NK-92 treated with Interleukin-12 subunit alpha and Interleukin-12 subunit beta, amount 100 ng/mL, for 24 hours (cell line): Measurements from ENCODE around the gene PTPRG.

ENCODE experiments used
- DNase-seq: peaks from one replicate; lab custom pipeline; 2025; lab: John Stamatoyannopoulos, UW

PTPRG gene

DNA sequence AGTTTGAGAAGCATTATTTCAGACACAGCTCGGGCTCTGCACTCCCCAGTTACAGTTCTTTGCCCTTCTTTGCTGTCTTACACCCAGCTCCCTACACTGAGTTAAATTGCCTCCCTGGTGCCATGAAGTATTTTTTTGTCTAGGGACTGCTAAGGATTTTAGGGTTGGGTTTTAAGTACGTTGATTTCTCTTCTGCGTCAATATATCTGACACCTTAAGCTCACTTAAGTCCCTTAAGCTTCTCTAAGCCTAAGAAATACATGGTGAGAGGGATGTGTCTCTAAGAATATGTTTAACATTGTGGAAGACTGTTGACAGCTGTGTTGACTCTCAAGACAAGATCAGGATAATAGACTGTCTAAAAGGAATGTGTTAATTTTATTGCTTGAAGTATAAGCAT lies 400.5 kb downstream of the PTPRG start:
- no peak for DNase-seq

DNA sequence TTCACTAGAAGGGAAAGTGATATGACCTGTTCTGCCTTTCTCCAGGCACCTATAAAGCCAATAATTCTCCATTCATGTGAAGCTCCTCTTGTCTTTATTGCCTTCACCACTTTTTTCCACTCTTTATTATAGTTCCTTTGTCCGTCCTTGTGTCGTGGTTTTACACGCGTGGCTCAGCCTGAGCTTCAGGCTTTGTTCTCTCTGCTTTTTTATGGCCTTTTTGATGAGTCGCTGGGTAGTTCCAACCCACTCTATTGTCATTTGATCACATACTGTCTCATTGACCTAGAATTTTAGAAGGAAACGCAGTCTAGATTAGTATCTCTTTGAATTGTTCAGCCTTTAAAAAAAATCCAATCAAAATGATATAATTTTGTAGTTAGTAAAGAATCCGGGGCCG lies 403.2 kb downstream of the PTPRG start:
- DNase-seq, result no peak

DNA sequence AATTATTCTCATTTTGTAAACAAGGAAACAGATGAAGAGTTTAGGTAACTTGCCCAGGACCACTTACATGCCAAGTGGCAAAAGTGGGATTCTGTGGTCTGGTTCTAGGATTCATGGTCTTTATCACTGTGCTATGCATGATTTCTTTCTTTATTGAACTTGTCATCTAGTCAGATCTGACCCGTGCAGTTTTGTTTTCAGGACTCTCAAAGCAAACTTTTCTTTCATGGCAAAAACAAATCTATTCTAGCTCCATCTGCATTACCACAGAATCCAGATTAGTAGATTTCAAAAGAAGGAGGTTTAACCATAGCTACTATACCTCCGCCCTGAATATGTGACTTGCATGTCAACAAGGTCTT lies 404.4 kb downstream of the PTPRG start:
- DNase-seq, result no peak

DNA sequence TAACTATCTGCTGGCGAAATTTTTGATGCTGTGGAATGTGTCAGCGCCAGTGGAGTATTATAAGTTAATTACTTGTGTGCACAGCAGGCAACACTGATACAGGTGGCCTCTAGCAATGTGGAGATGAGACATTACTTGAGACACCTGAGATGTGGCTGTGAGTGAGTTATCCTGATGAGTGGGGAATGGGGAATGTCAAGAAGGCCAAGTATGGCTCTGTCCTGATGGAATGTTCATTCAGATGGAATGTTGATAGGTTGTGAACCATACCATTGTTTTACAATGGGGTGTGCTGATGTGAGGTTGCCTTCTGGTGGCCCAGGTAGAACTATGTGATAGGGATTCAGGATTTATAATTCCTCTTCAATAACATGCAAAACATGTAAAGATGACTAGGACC lies 404.8 kb downstream of the PTPRG start:
- DNase-seq, result no peak

DNA sequence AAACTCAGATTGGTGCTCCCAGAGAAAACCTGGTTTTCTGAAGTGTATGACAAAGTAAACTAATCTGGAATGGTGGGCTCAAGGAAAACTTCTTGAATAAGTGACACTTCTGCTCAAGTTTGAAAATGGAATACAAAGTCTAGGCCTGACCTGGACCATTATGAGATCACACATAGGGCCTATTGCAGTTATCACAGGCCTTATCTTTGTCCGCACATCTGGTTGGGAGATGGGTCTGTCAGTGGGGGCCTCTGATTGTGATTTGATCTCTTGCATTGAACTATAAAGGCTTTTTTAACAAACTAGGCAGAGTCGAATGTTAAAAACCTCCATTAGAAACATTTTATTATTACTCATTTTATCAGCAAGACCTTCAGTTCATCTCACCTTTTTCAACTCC lies 405.6 kb downstream of the PTPRG start:
- DNase-seq, result no peak

DNA sequence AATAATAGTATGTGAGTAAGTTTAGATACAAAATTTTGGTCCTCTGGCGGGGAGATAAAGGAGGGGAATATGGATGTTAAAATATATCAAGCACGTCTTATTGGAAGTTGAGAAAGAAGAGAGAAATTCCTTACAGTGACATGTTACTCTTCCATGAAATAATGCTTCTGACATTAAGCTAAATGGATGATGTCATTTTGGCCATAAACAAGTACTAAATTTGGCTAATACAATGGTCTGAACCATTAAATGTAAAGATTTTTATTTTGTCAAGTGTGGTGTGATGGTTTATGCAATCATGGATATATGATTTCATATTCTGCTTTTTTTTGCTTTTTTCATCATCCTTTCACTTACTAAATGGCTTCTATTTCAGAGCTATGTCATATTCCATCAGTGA lies 406.6 kb downstream of the PTPRG start:
- DNase-seq, result no peak

DNA sequence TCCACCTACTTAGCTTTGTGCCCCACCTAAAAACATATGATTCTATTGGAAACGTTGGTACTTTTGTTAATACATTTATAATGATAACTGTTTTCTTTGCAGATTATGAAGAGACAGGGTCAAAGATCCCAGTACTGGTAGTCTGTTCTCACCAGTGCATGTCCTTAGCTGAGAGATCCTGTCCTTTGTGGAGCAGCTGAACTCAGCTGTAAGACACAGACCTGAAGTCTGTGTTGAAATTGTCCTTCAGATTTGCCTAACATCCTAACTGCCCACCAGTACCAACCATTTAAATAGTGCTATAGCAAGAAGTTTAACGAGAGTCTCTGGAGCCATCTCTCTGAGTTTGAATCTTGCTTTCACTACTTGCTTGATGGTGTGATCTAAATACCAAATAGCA lies 413.3 kb downstream of the PTPRG start:
- DNase-seq, result no peak

DNA sequence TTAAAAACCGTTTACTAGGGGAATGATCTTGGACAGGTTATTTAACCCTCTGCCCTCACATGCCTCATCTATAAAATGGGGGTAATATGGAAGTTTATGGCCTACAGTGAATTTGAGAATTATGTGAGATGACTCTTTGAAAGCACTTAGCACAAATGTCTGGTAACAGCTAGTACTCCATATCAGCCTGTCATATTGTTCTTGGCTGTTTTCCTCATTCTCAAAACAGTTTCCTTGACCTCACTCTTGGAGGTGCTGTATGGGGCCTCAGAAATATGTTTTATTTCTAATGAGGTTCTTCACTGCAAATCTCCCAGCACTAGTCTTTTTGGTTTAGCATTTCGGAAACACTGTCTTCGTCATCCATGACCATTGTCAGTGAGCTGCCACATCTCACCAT lies 413.8 kb downstream of the PTPRG start:
- no peak for DNase-seq

DNA sequence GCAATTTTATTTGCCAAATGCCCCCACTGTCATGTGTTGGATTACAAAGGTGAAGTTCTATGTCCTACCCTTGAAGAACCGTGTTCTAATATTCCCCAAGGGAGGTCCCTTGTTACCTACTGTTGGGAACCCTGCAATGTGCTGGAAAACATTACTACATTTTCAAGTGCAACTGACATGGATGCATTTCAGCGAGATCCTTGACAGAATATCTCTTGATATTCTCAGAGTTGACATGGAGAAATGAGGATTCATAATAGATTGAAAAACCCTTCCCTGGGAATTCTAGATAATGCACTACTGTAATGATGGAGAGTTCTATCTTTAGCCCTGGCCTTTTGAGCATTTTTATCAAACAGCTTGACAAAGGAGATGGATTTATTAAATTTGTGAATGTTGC lies 414.6 kb downstream of the PTPRG start:
- DNase-seq, result no peak

DNA sequence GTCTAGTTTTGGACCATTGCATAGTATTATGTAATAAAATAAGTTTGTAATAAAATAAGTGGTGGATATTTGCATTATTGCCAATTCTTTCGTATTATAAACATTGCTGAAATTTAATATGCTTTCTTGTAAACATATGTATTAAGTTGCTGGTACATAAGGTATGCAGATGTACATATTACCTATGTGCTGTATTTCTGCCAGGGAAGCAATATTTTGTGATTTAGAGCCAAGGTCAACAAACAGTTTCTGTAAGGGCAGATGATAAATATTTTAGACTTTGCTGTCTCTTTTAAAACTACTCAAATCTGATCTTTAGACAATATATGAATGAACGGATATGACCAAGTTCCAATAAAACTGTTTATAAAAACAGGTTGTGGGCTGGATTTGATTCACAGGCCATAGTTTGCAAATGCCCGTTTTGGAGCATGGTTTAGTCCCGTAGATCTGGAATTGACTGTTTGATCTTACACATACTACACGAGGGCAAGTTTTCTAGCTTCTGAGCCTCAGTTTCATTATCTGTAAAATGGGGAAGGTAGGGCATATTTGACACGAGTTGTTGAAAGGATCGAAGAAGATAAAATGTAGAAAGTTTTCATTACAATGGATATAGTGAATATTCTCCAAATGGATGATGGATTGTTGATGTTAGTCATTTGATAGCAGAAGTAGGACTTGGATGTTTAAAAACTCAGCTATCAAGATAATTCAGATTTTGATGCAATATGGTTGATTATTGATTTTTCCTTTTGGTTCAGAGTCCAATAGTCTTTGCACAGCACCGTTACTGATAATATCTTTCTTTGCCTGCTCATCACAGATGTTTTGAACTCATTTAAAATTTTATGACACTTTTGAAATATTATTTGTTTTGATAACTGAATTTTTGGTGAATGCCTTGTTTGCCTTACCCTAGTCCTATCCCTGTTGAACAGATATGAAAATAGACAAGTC lies 417.4 kb downstream of the PTPRG start:
- no peak for DNase-seq

DNA sequence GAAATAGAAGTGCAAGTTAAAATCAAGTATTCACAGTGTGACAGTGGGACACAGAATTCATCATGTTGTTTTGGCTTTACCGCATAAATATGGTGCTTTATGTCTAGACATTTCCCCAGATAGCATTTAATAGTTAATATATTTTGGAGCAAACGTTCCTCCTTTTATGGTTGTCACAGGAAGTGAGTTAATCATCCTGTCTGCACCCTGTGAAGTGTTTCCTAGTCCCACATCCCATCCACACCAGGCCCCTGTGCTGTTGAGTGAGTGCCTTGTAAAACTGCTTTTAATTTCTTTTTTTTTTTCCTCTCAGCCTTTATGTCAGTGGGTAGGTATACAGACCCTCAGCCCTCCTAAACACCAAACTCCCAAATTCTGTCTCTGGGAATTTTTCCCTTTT lies 418.3 kb downstream of the PTPRG start:
- no peak for DNase-seq

DNA sequence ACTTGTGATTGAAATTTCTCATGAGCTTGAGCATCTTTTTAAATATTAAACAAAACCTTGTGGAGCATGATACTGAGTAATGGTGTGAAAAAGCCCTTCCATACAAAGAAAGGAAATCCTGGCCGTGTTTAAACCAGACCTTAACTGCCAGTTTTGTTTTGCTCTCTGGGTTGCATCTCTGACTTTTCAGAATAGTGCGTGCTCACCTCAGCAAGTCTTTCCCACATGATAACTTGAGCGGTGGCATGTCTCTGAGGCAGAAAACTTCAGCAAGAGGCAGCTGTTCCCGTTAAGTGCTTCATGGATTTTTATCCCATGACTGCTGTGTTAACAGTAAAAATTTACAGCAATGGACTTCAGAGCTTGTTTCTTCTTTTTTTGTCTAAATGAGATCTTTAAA lies 418.7 kb downstream of the PTPRG start:
- no peak for DNase-seq

DNA sequence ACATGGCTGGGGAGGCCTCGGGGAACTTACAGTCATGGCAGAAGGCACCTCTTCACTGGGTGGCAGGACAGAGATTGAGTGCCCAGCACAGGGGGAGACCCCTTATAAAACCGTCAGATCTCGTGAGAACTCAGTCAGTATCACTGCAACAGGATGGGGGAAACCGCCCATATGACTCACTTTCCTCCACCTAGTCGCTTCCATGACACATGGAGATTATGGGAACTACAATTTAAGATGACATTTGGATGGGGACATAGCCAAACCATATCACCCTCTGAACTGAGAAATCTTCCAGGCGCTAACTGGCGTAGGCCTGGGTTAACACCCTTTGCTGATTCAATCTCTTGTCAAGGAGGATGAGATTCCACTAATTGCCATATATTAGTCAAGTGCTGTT lies 419.7 kb downstream of the PTPRG start:
- DNase-seq, result no peak

DNA sequence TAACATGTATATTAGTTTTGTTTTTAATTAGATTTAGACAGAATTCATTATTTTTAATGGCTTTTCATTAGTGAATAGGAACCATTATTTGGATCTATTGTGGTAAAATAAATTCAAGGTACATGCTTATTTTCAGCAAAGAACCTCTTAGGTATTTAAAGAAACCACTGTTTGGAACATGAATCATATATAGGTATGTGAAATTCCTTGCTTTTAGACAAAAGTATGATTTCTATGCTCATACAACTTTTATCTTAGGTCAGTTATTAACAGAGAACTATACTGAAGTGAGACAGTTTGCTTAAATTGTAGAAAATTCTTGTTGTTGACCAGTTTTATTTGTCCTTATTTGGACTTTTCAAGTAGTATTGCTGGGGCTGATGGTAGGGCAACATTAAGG lies 422.1 kb downstream of the PTPRG start:
- DNase-seq, result no peak

DNA sequence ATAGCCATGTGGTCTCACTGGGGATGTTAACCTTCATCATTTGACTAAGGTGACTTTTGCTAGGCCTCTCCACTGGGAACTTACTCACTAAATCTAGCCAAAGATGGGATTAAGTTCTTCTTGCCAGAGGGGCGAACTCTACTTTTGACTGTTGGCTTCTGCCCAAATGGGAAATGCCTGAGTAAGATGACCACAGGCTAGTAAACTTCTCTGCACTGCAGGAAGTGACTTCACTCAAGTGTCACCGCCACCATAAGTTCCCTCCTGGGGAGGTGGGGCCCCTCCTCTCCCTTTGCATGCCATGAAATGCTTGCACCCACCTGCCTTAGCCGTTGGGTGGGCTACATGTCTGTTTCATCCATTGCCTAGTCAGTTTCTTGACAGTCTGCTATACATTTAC lies 423.6 kb downstream of the PTPRG start:
- DNase-seq, result no peak

DNA sequence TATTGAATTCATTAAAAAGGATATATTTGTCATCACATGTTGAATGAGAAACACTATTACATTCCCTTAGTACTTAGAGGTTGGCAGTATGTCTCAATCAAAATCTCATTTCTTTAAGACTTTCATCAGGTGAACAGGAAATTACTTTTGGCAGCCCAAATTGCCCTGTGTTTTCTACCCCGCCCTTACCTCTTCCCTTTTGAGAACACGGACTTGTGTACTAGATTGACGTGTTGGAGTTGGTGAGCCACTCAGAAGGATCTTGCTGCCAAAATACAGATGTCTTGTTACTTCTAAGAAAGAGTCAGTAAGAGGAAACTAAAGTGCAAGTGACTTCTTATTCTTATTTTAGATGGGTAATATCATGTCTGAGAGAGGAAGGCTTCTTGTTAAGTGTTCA lies 425.1 kb downstream of the PTPRG start:
- DNase-seq, result no peak

DNA sequence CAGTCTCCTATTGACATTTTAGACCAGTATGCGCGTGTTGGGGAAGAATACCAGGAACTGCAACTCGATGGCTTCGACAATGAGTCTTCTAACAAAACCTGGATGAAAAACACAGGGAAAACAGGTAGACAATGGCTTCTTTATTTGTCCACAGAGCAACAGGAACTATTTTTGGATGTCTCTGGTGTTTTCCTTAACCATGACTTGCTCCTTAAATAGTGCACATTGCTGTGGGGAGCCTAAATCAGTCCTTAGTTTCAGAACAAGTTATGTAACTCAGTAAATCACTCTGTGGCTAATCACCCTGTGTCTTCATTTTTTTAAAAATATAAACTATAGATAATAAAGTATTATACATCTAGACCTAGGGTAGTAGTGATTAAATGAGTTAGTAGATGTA lies 428.3 kb downstream of the PTPRG start:
- DNase-seq, result no peak

DNA sequence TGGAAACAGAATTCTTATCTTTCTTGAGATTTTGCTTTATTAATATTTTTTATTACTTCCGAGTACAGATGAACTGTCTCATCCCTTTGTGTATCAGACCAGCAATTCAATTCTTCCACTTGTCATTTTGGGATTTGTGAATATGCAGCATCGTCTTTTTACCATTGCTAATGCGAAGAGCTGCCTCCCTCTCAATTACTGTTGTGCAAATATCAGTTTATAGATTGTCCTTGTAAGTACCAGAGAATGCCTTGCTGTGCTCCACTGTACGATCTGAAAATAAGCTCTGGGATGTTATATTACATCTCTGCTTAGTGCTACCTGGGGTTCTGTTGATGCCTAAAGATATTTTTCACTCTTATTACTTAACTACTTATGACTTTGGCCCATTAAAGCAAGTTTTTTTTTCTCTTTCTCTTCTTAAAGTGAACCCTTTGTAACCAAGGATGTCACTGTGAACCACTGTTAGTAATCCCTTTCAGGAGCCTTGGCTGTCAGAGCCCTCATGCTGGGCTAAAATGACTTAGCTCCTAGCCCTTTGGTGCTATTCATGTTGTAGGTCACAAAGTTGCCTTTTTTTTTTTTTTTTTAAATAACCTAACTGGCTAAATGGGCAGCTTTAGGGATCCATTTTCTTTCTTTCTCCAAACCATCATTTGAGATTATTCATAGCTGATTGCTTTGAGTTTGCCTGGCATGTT lies 429.1 kb downstream of the PTPRG start:
- DNase-seq, result no peak

DNA sequence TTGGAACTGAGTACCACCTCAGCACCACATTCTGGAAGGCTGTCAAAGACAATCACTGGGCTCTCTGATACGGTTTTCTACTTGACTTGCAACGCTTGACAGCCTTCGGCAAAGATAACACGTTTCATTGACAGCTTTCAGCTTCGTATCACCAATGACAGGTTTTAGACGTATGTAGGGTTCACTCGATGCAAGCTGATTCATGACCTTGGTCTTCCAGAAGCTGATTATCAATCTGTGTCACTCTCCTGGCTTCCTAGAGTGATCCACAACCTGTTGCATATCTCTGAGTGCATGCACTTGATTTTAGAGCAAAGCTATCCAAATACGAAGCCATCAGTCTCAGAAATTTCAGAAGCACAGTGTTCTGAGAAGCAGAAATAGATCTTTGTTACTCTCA lies 430.3 kb downstream of the PTPRG start:
- no peak for DNase-seq

DNA sequence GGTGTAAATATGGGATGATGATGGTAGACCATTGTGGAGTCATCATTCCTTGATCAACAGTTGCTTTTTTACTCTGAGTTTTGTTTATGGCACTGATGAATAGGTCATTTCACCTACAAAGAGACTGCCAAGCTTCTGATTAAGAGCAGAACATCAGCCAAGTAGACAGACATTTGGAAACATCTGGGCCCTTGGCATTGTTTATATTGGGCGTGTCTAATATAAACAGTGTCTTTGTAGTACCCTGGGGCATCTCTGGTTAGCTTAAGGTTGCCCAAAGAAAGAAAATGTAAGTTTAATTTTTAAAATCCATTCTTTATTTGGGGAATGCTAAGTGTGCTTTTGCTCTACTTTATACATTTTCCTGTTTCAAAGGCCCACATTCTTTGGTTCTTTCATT lies 435.0 kb downstream of the PTPRG start:
- DNase-seq, result no peak

DNA sequence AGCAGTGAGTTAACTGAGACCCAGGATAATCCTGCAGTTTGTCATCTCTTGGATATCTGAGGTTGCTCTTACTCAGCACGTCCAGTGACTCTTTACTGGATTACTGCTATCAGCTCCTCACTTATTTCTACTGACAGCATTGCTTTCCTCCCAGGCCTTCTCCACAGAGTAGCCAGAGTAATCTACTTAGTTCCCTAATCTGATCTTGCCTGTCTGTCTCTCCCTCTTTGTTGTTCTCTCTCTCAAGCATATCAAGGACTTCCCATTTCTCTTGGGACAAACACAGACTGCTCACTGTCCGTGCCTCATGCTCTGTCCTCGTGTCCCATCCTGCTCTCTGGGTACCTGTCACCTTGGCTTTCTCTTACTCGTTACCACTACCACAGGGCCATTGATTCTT lies 435.7 kb downstream of the PTPRG start:
- DNase-seq, result no peak

DNA sequence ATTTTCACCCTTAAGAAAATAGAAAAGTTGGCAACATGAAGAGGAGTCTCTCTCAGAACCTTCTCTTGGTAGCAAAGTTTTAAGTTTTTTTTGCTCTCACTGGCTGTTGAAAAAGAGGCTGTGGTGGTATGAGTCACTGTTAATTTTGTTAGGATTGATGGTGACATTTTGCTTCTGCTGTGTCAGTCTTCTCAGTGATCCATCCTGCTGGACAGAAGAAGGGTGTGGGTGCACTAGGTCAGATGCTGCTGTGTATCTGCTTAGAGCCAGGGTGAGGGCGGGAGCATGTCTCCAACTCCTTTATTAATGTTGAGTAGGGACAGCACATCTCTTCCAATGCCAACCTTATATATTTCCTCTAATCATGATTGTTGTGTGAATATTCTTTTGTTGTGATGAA lies 442.5 kb downstream of the PTPRG start:
- no peak for DNase-seq

DNA sequence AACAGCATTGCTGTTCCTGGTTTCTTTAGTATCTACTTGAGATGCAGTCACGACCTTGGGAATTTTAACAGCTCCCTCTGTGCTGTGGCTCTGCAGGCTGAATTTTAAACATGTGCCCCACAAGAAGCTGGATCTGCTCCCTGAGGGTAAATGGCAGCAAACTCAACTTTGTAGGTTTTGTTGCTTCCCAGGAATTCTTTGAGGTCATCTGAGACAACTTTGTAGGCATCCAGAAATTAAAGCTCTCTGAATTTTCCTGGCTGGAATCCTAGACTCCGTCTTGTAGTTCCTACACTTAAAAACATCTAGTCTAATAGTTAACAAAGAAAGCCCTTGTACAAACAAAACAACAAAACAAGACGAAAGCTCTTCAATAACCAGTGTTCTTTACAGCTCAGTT lies 445.7 kb downstream of the PTPRG start:
- no peak for DNase-seq

DNA sequence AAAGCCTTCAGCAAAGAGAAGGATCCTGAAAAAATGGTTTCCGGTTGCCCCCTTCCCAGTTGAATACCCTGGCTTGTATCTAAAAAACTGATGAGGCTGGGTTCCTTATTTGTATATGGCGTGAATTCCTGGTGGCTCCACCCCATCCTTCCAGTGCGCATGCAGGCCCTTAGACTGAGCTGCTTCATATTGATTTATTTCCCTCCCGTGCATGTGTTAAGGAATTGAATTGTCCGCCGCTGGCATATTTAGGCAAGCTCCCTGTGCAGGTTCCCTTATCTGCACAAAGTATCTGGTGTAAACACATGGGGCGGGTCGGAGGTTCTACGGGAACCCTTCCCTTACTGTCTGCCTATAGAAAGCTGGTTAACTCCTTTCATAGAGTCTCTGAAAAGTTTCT lies 449.6 kb downstream of the PTPRG start:
- DNase-seq, result no peak
